Activated T-cell treated with anti-CD3 and anti-CD28 coated beads, Interleukin-2, amount 50 U/mL, for 72 hours (primary cell): ENCODE data around the gene PIKFYVE. TPM values are rescaled to one million over a fixed set of nuclear protein-coding genes. Genes with fewer than 3 reads are reported as not detected.

Source experiments
- ATAC-seq, 2 donors: fragments of 150-1000 bp; cut with Tn5 transposase; replicated peaks in 1 of 2; 2 replicates each; pipeline ENCODE4 v1.10.0; 2021; ENCODE audit warnings: moderate library complexity in 2 of 2, mild to moderate bottlenecking in 1 of 2
- DNase-seq, 2 donors: peaks; one replicate each; pipeline ENCODE4 v3.0.0; 2021 to 2022; ENCODE audit warnings: mixed read lengths in 1 of 2
- H3K27ac Mint-ChIP-seq: one replicate; pipeline ENCODE4 v1.8.0; 2022; ENCODE audit warnings: mild to moderate bottlenecking, moderate library complexity, mixed read lengths
- H3K27me3 Mint-ChIP-seq: one replicate; pipeline ENCODE4 v1.8.0; 2022; ENCODE audit warnings: low read depth, mixed read lengths
- H3K36me3 Mint-ChIP-seq, 2 donors: one replicate each; pipeline ENCODE4 v1.8.0; 2022; ENCODE audit warnings: mixed read lengths in 2 of 2, mild to moderate bottlenecking in 1 of 2; ENCODE audit not compliant: insufficient read depth in 2 of 2
- H3K4me1 Mint-ChIP-seq: one replicate; pipeline ENCODE4 v1.8.0; 2022; ENCODE audit warnings: low read depth, mixed read lengths
- H3K4me3 Mint-ChIP-seq, 2 donors: one replicate each; pipeline ENCODE4 v1.8.0; 2022; ENCODE audit warnings: mild to moderate bottlenecking in 2 of 2, mixed read lengths in 2 of 2, moderate library complexity in 2 of 2
- H3K9me3 Mint-ChIP-seq, 2 donors: one replicate each; pipeline ENCODE4 v1.8.0; 2022; ENCODE audit warnings: mixed read lengths in 2 of 2
- total RNA-seq, 2 donors: library from RNA; stranded (reverse); gene quantifications; one replicate each; pipeline ENCODE4 v1.2.3, GENCODE V29; 2022

PIKFYVE gene
- total RNA-seq, 2 donors from 2014 or later: 28.8 to 29.7 TPM

DNA sequence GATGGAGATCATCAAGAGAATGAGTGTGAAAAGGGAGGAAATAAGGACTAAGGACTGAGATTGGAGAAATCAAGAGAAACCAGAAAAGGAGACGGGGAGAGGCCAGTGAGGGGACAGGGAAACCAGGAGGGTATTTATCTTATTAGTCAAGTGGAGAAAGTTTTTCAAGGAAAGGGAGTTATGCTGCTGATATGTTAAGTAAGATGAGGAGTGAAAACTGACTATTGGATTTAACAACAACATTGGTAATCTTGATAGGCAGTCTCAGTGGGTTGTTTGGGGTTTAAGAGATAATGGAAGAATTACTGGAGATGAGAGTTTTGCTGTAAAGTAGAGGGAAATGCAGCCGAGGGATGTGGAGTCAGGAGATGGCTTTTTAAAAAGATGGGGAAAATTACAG, 30.6 kb downstream of the PIKFYVE start:
- Mint-ChIP-seq H3K4me3 (no peak overlapping the region), H3K36me3 (peaks cover 18 to 25% of the 10 kb centered on the region in 2 donors), H3K9me3 (no peaks in the 10 kb centered on the region), H3K27me3 (no peaks in the 10 kb centered on the region), H3K4me1 (peaks cover 23% of the 10 kb centered on the region), H3K27ac (no peak overlapping the region)
- ATAC-seq (no peak), DNase-seq (no peak)

GRCh38 chr2:208297961-208298360, 31.9 kb downstream of the PIKFYVE start:
- Mint-ChIP-seq H3K4me1 (peaks cover 20% of the 10 kb centered on the region), H3K27me3 (no peaks in the 10 kb centered on the region), H3K9me3 (no peaks in the 10 kb centered on the region), H3K36me3 (peaks cover 13 to 17% of the 10 kb centered on the region in 2 donors), H3K27ac (no peak overlapping the region), H3K4me3 (no peak overlapping the region)
- DNase-seq: no peak
- no peak for ATAC-seq

- H3K36me3 Mint-ChIP-seq: peaks cover 14 to 16% of the 10 kb centered on the region in 2 donors
- no peak for DNase-seq
- no peaks in the 10 kb centered on the region for H3K9me3 Mint-ChIP-seq
- H3K4me3 Mint-ChIP-seq: no peak overlapping the region
- no peaks in the 10 kb centered on the region for H3K27me3 Mint-ChIP-seq
- no peak for ATAC-seq
- H3K27ac Mint-ChIP-seq: peak overlapping the region; percentile 34
- no peaks in the 10 kb centered on the region for H3K4me1 Mint-ChIP-seq
These were observed 35.0 kb downstream of the PIKFYVE start for GRCh38 chr2:208300847-208301618.

- ATAC-seq (no peak), DNase-seq (no peak)
- H3K27me3 Mint-ChIP-seq: no peaks in the 10 kb centered on the region
- no peak overlapping the region for H3K27ac Mint-ChIP-seq
- no peaks in the 10 kb centered on the region for H3K9me3 Mint-ChIP-seq
- no peaks in the 10 kb centered on the region for H3K4me1 Mint-ChIP-seq
- no peak overlapping the region for H3K4me3 Mint-ChIP-seq
- peaks cover 11 to 16% of the 10 kb centered on the region in 2 donors for H3K36me3 Mint-ChIP-seq
These were observed 38.1 kb downstream of the PIKFYVE start for GRCh38 chr2:208304157-208304556.

- no peaks in the 10 kb centered on the region for H3K9me3 Mint-ChIP-seq
- H3K36me3 Mint-ChIP-seq: peaks cover 11 to 16% of the 10 kb centered on the region in 2 donors
- H3K27ac Mint-ChIP-seq: no peak overlapping the region
- no peaks in the 10 kb centered on the region for H3K27me3 Mint-ChIP-seq
- DNase-seq: no peak
- no peaks in the 10 kb centered on the region for H3K4me1 Mint-ChIP-seq
- no peak overlapping the region for H3K4me3 Mint-ChIP-seq
- ATAC-seq: no peak
These were observed 38.6 kb downstream of the PIKFYVE start for GRCh38 chr2:208304695-208305094.

DNA sequence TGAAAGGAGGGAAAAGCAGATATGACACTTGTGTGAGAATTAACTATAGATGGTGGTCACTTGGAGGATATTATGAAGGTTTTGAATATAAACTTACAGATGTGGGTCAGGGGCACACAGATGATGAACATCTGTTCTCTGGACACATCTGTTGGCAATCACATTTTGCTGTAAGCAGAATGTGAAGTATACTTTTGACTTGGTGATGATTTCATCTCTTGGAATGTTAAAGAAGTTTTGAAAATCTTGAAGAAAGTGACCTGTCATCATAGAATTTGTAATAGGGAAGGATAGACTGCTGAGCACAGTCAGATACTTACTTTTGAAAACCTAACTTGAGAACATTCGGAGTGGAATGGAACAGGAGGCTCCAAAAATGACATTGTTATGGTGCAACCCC, 40.2 kb downstream of the PIKFYVE start:
- ATAC-seq: no peak
- Mint-ChIP-seq H3K36me3 (peaks cover 8 to 10% of the 10 kb centered on the region in 2 donors), H3K27me3 (no peaks in the 10 kb centered on the region), H3K27ac (no peak overlapping the region), H3K4me1 (peaks cover 8% of the 10 kb centered on the region), H3K9me3 (no peaks in the 10 kb centered on the region), H3K4me3 (no peak overlapping the region)
- DNase-seq: no peak

DNA sequence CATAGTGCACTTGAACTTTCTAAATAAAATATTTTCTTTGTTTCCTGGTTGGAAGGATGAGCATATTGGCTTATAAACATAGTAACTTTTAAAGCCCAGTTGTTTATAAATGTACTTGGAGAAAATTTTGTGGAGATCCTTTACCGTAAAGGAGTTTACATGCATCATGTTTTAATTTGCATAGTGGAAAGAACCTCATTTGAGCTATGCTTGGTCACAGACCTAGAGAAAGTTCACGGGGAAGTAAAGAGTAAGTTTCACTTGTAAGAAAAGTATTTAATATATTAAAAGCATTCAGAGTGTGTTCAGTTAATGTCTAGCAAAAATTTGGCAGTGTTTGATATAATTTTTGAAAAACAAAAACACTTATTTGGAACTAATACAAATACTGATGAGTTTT, 45.3 kb downstream of the PIKFYVE start:
- Mint-ChIP-seq H3K36me3 (peaks cover 5 to 8% of the 10 kb centered on the region in 2 donors), H3K27ac (peak overlapping the region; percentile 43), H3K4me3 (peak overlapping the region in 1 of 2 donors; percentile 66), H3K9me3 (no peaks in the 10 kb centered on the region), H3K27me3 (no peaks in the 10 kb centered on the region), H3K4me1 (peaks cover 18% of the 10 kb centered on the region)
- no peak for ATAC-seq
- no peak for DNase-seq

- Mint-ChIP-seq H3K27ac (peak overlapping the region; percentile 88), H3K9me3 (no peaks in the 10 kb centered on the region), H3K4me1 (peaks cover 18% of the 10 kb centered on the region), H3K27me3 (no peaks in the 10 kb centered on the region), H3K36me3 (peaks cover 7 to 11% of the 10 kb centered on the region in 2 donors), H3K4me3 (peak overlapping the region in 1 of 2 donors; percentile 78)
- ATAC-seq (peak; percentile 80 to 92), DNase-seq (no peak)
These were observed 45.9 kb downstream of the PIKFYVE start for GRCh38 chr2:208311954-208312353.

- ATAC-seq (peak; percentile 32 to 52), DNase-seq (no peak)
- Mint-ChIP-seq H3K4me3 (no peak overlapping the region), H3K27me3 (no peaks in the 10 kb centered on the region), H3K36me3 (peaks cover 11 to 15% of the 10 kb centered on the region in 2 donors), H3K27ac (peak overlapping the region; percentile 1), H3K4me1 (peaks cover 23% of the 10 kb centered on the region), H3K9me3 (no peaks in the 10 kb centered on the region)
These were observed 49.2 kb downstream of the PIKFYVE start for GRCh38 chr2:208315081-208315788.

- no peak for DNase-seq
- no peak for ATAC-seq
- no peak overlapping the region for H3K4me3 Mint-ChIP-seq
- peak overlapping the region; percentile 27 for H3K27ac Mint-ChIP-seq
- no peaks in the 10 kb centered on the region for H3K27me3 Mint-ChIP-seq
- peaks cover 5% of the 10 kb centered on the region for H3K4me1 Mint-ChIP-seq
- no peaks in the 10 kb centered on the region for H3K9me3 Mint-ChIP-seq
- H3K36me3 Mint-ChIP-seq: peaks cover 13 to 17% of the 10 kb centered on the region in 2 donors
These were observed 52.1 kb downstream of the PIKFYVE start for GRCh38 chr2:208318127-208318526.

GRCh38 chr2:208319391-208319790, 53.3 kb downstream of the PIKFYVE start:
- Mint-ChIP-seq H3K4me1 (peaks cover 5% of the 10 kb centered on the region), H3K36me3 (peaks cover 15 to 18% of the 10 kb centered on the region in 2 donors), H3K9me3 (no peaks in the 10 kb centered on the region), H3K27me3 (no peaks in the 10 kb centered on the region), H3K4me3 (no peak overlapping the region), H3K27ac (peak overlapping the region; percentile 42)
- DNase-seq (no peak), ATAC-seq (peak; percentile 44 to 50)

- Mint-ChIP-seq H3K27me3 (no peaks in the 10 kb centered on the region), H3K27ac (no peak overlapping the region), H3K9me3 (no peaks in the 10 kb centered on the region), H3K4me1 (peaks cover 5% of the 10 kb centered on the region), H3K36me3 (peaks cover 12 to 14% of the 10 kb centered on the region in 2 donors), H3K4me3 (no peak overlapping the region)
- ATAC-seq (no peak), DNase-seq (no peak)
These were observed 54.6 kb downstream of the PIKFYVE start for GRCh38 chr2:208320686-208321085.

- Mint-ChIP-seq H3K36me3 (peaks cover 7 to 16% of the 10 kb centered on the region in 2 donors), H3K9me3 (no peaks in the 10 kb centered on the region), H3K4me3 (no peak overlapping the region), H3K27me3 (no peaks in the 10 kb centered on the region), H3K27ac (no peak overlapping the region), H3K4me1 (no peaks in the 10 kb centered on the region)
- DNase-seq: no peak
- no peak for ATAC-seq
These were observed 60.0 kb downstream of the PIKFYVE start for GRCh38 chr2:208326016-208326415.
